Right renal pelvis (tissue), 4 donors: ENCODE measurements around the gene USP6NL. TPM values are rescaled to one million over a fixed set of nuclear protein-coding genes. Genes with fewer than 3 reads are reported as not detected.

ENCODE experiments used
- DNase-seq, 4 donors: peaks; one replicate each; pipeline ENCODE4 v3.0.0-alpha.2; 2013; ENCODE audit warnings: low read depth in 4 of 4, low spot score in 3 of 4, missing footprints in 1 of 4
- polyA plus RNA-seq, 4 donors: library from polyadenylated mRNA; unstranded; fragments of 120-200 nt; gene quantifications; one replicate each; pipeline ENCODE4 v1.2.1, GENCODE V29; 2013; ENCODE audit not compliant: insufficient read length in 4 of 4

USP6NL gene
- polyA plus RNA-seq, 4 donors = 27.2 to 34.1 (median 31.9) TPM

- DNase-seq = no peak
These were observed 53.9 kb downstream of the USP6NL start for GRCh38 chr10:11557513-11557912.

DNA sequence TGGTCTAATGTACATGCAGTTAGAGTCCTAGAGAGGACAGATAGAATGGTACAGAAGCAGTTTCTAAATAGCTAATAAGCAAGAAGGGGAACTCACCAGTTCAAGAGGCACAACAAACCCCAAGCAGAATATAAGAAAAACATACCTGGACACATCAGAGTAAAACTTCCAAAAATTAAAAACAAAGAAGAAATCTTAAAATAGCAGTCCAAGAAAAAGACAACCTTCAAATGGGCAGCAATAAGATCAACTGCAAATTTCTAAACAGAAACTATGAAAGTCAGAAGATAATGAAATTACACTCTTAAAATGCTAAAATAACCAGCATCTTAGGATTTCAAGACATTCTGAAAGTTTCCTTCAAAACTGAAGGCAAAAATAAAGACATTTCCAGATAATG is 55.9 kb downstream of the USP6NL start:
- no peak for DNase-seq

DNA sequence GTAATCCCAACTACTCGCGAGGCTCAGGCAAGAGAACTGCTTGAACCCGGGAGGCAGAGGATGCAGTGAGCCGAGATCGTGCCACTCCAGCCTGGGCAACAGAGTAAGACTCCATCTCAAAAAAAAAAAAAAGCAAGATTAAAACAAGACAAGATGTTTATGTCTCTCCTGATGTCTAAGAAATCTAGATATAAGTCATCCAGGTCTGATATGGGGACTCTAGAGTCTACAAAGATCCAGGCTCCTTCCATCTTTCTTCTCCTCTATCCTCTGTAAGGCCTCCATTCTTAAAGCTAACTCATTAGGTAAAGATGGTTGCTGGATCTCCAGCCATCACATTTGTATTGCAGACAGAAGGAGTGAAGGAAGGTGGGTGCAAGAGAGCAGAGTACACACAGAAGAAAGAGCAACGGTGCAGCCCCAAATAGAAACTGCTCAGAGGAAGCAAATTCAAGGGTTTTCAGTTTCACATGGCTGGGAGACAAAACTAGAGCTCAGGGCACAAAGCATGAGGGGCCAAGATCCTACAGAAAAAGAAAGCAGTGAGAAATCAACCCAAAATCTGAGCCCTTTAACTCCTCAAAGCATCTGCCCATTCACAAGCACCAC is 57.6 kb downstream of the USP6NL start:
- DNase-seq = no peak

DNA sequence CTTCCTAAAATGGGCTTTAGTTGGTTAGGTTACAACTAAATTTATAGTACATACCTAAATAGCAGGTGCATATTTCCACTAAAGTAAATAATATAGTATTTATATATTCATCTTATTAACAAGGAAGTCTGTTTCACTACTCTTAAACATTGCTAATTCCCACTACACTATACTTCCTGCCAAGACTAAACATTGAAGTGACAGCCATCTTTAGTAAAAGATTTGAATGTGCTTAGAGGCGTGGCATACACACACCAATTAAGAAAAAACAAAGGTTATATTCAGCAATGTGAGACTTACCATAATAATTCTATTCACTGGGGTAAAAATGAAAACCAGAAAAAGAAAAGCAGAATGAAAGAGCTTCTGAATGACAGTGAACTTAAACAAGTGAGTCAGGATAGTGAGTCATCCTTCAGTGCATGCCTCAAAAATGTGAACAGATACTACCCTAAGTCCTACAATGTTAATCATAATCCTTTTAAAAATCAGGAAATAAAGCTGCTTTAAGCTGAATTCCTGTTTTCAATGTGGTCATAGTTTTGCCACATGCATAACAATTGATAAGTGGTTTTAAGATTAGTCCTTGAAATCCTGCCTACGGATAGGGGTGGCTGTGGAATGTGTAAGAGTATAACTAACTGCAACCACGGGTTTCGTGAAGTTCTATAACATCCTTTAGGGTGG is 59.4 kb downstream of the USP6NL start:
- no peak for DNase-seq

DNA sequence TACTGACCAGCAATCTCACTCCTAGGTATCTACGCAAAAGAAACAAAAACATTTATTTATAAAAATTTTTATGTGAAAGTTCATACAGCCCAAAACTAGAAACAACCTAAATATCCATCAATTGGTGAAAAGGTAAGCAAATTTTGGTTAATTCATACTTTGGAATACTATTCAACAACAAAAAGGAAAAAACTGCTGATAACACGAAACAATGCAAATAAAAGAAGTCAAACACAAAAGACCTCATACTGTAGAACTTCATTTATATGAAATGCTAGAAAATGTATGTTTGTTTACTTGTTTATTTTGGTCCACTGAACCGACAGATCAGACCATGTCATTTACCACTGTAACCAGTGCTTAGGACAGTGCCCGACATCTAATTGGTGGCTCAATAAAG is 60.3 kb downstream of the USP6NL start:
- DNase-seq = no peak

DNA sequence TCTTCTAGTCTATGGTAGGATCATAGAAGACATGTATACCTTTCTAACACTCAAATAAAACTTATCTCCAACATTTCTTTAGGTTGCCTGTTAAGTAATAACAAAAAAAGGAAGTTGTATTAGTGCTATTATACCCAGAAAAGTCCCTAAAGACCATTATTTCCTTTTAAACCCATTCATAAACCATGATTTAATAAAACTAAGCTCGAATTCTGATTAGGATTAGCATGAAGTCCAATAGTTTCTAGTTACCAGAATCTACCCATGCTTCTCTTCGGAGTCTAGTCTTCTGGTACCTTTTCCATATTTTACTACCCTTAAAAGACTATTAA is 62.7 kb downstream of the USP6NL start:
- no peak for DNase-seq

DNA sequence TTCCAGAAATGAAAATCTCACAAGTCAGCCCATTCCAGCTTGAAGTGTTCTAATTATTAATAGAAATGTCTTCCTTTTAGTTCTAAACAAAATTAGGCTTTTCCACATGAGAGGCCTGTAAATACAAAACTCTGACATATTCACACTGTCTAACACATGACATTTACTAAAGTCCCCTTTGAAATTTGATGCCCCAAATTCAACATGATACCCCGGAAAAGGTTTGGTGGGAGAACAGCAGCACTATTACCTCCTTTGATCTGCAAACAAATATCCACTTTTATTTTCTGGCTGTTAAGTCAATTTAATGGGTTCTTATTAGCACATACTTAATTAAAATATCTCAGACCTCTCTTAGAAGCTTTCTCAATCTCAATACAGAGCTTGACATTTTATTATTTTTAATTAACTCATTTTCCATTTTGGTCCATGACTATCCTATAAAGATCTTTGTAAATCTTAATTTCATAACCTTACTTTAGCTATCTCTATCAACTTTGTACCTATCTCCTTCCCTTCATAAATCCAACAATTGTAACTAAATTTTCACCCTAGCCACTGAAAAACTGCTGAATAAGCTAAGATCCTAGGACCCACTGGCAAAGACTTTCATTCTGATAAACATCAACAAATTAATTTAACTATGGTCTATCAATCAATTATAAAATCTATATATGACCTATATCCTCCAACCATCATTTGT is 63.2 kb downstream of the USP6NL start:
- no peak for DNase-seq

DNA sequence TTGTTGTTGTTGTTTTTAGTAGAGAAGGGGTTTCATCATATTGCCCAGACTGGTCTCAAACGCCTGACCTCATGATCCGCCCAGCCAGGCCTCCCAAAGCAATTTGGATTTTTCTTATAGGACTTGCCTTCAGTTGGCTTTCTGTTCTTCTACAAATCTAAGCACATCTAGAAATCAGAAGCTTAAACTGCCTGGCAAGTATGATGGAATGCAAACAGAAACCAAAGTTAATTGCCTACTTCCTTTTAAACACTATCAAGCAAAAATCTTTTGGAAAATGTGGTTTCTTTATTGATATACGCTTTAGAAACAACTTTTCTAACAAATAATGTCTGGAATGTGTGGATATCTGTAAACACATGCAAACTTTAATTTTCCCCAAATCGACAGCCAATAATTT is 64.9 kb downstream of the USP6NL start:
- no peak for DNase-seq

DNA sequence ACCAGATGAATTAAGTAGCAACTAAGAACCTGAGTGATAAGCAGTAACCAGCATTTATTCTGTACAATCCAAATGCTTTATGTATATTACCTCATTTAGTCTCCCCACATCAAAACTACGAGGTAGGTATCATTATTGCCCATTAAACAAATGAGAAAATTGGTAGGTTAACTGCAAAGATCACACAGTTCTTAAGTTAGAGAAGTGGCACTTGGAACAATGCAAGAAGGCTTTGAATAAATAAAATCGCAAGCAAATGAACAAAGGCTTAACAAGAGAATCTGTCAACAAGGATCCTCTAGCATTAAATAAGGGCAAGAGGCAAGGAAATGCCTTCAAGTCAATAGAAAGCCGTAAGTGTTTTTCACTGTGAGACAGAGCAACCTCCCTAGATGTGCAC is 70.2 kb downstream of the USP6NL start:
- no peak for DNase-seq

GRCh38 chr10:11539191-11539868 is 72.1 kb downstream of the USP6NL start:
- DNase-seq = no peak

- no peak for DNase-seq
These were observed 72.6 kb downstream of the USP6NL start for GRCh38 chr10:11538834-11539190.

DNA sequence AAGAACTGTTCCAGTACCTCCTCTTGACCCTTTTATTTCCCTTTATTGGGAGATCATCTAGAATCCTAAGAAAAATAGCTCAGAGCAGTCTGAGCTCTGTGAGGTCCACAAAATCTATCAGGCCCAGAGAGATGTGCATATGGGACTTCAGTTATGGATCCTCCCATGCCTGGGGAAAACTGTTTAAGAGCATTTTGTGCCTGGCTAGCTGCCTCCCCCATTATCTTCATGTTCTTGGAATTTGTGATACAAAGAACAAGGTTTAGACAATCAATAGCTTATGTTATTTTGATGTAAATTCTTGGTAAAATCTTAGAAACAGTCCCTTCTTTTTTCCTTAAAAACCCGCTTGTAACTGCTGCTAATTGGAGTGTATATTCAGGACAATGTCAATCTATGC is 75.2 kb downstream of the USP6NL start:
- DNase-seq = no peak

GRCh38 chr10:11535346-11535959 is 76.0 kb downstream of the USP6NL start:
- DNase-seq = no peak

GRCh38 chr10:11533328-11533781 is 78.1 kb downstream of the USP6NL start:
- DNase-seq = no peak

GRCh38 chr10:11532306-11532705 is 79.1 kb downstream of the USP6NL start:
- no peak for DNase-seq

- DNase-seq = no peak
These were observed 80.6 kb downstream of the USP6NL start for GRCh38 chr10:11530806-11531205.

GRCh38 chr10:11529276-11529903 is 82.1 kb downstream of the USP6NL start:
- no peak for DNase-seq

DNA sequence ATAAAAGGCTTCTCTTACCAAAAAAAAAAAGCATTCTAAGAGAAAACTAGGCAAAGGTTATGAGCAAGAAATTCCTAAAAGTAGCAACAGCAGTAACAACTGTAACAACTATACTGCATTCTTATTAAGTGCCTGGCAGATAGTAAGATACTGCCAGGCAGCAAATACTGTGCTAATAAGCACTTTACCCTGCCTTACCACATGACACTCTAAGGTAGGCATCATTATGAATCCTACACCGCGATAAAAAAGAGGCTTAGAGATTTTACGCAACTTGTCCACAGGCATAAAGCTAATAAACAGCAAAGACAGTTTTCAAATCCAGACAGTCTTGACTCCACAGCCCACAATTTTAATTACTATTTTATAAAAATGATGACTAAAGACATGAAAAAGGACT is 83.2 kb downstream of the USP6NL start:
- DNase-seq = no peak

- no peak for DNase-seq
These were observed 83.7 kb downstream of the USP6NL start for GRCh38 chr10:11527691-11528255.

DNA sequence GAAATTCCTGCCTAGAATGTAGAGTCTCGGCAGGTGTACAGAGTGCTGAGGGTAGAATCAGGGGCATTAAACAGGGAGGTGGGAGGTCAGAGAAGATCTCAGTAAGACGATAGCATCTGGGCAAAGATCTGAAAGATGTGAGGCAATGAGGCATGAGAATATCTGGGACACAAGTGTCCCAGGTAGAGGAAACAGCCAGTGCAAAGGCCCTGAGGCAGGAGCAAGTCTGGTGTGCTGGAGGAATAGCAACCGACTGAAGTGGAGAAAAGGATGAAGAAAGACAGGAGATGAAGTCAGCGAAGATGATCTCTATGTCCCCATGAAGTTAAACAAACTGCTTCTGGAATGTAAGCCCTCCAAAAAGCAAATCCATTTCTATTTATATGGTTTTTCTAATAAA is 84.4 kb downstream of the USP6NL start:
- no peak for DNase-seq
